HL-60 (cell line): Measurements from ENCODE around the gene ZNF385D.
A peak's percentile ranks its signal among the peaks of the same experiment; 100 is the strongest.

Experiments
- DNase-seq, 2 experiments: peaks; one replicate each; pipeline ENCODE4 v3.0.0-alpha.2; 2010 to 2020; ENCODE audit warnings: low read depth in 1 of 2, low spot score in 1 of 2
- H3K27ac ChIP-seq: fragments of 250-450 bp; sonication (Bioruptor Pico); replicated peaks from 2 replicates; pipeline ENCODE4 v1.5.1; 2020; ENCODE audit warnings: mild to moderate bottlenecking, moderate library complexity
- H3K27me3 ChIP-seq: fragments of 250-450 bp; sonication (Bioruptor Pico); 2 replicates; pipeline ENCODE4 v1.5.1; 2021; ENCODE audit warnings: mild to moderate bottlenecking, moderate library complexity; ENCODE audit not compliant: insufficient read depth, poor library complexity, severe bottlenecking
- H3K4me3 ChIP-seq: replicated peaks from 2 replicates; pipeline ENCODE4 v1.5.1; 2011; ENCODE audit warnings: mild to moderate bottlenecking, control low read depth, low read length; ENCODE audit not compliant: insufficient read depth
- GABPA ChIP-seq: IDR thresholded peaks from 2 replicates; pipeline ENCODE4 v1.6.1; 2012; ENCODE audit warnings: low read depth
- POLR2AphosphoS5 ChIP-seq: IDR thresholded peaks from 2 replicates; pipeline ENCODE4 v1.6.1; 2012; ENCODE audit warnings: low read depth
- REST ChIP-seq: IDR thresholded peaks from 2 replicates; pipeline ENCODE4 v1.6.1; 2012; ENCODE audit warnings: low read depth; ENCODE audit not compliant: insufficient replicate concordance
- SPI1 ChIP-seq: IDR thresholded peaks from 2 replicates; pipeline ENCODE4 v1.6.1; 2012; ENCODE audit warnings: low read depth, mild to moderate bottlenecking, borderline replicate concordance
- TF ChIP-seq, protein P1 (sequence below): IDR thresholded peaks from one replicate; pipeline ENCODE4 v1.5.1; 2011; ENCODE audit warnings: low read length, control low read depth, inconsistent platforms; ENCODE audit not compliant: insufficient read depth

Gene ZNF385D

DNA sequence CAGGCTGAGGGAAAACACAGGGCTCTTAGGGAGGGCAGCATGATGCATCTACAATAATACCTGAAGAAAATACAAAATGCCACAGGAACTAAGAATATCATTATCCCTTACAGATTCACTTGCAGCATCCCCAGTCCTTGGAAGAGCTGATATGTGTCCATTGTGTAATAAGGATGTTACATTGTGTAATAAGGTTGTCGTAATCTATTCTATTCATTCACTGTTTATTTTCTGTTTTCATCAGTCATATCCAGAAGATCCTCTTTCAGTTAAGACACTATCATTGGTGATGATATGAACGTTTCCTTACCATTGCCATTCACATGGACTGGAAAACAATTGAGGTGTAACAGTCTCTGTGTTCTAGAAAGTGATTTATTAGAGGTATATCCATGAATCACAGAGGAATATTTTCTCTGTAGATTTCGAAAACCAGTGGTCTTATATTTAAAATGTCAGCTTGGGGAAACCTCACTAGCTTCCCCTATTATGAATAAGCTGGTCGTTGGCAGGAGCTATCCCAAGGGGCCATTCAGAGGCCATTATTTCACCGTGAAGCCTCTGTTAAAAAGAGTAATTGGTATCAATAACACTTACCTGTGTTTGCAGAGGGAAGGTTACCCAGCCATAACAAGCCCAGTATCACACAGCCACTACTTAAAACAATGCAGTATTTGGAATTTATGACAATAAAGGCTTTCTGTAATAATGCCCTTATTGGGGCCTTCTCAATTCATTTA, 241.1 kb downstream of the ZNF385D start:
- peak in 1 of 2 experiments; percentile 42 for DNase-seq
- Histone ChIP-seq H3K27me3 (no peaks in the 10 kb centered on the region), H3K4me3 (no peak overlapping the region), H3K27ac (no peak overlapping the region)
- no peak for TF ChIP-seq REST
- TF ChIP-seq SPI1, result no peak
- TF ChIP-seq, protein P1, sequence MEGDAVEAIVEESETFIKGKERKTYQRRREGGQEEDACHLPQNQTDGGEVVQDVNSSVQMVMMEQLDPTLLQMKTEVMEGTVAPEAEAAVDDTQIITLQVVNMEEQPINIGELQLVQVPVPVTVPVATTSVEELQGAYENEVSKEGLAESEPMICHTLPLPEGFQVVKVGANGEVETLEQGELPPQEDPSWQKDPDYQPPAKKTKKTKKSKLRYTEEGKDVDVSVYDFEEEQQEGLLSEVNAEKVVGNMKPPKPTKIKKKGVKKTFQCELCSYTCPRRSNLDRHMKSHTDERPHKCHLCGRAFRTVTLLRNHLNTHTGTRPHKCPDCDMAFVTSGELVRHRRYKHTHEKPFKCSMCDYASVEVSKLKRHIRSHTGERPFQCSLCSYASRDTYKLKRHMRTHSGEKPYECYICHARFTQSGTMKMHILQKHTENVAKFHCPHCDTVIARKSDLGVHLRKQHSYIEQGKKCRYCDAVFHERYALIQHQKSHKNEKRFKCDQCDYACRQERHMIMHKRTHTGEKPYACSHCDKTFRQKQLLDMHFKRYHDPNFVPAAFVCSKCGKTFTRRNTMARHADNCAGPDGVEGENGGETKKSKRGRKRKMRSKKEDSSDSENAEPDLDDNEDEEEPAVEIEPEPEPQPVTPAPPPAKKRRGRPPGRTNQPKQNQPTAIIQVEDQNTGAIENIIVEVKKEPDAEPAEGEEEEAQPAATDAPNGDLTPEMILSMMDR, result no peak
- TF ChIP-seq POLR2AphosphoS5, result no peak
- no peak for TF ChIP-seq GABPA

DNA sequence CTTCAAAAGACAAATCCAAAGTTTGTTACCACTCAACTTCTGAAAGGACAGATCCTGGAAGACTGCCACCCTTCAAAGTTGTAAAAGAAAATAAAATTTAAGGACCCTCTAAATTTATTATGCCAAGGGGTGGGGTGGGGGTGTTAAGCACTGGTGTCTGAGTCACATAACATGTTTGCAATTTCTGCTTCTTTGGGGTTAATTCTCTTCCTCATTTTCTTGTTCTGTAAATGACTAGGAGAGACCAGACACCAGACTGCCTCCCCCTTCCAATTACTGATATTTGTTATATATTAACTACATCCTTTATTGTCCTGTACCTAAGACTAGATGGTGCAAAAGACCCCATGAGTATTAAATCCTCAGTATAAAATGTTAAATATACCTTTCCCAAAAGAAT, 242.8 kb downstream of the ZNF385D start:
- TF ChIP-seq SPI1 (peak; percentile 89), REST (no peak)
- peak overlapping the region; percentile 4; the same call in 1 of the 2 replicates for H3K27ac ChIP-seq
- DNase-seq, result peak in 1 of 2 experiments; percentile 26
- H3K27me3 ChIP-seq, result peaks cover 2% of the 10 kb centered on the region
- no peak overlapping the region for H3K4me3 ChIP-seq

DNA sequence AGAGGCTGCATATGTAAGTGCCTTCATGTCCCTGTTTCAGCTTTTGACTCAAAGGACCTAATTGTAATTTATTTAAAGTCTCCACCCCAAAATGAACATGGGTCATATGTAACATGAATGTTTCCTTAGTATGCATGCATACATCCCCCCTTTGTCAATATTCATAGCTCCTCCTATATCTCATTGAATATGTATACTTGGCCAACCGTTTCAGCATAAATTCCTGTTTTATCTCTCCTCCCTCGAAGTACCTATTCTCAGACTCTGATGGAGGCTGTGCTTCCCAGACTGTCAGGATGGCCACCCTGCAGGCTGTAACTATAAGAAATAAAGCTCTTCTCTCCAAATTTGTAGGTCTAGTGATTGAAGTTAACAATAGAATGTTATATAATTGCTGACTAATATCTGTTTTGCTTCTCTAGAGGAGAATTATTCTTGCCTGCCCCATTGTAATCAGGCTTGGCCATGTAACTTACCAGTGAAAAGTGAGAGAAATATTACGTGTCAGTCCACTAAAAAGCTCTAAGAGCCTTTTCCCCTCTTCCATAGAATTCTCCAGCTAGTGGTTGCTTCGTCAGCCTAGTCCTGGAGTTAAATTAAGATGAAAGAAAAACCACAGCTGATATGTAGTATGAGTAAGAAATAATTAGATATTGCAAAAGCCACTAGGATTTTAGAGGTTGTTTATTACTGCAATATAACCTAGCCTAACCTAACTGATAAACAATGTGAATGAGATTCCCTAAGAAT, 245.1 kb downstream of the ZNF385D start:
- H3K4me3 ChIP-seq, result no peak overlapping the region
- no peak overlapping the region for H3K27ac ChIP-seq
- H3K27me3 ChIP-seq, result peaks cover 2% of the 10 kb centered on the region
- DNase-seq, result no peak
- no peak for TF ChIP-seq SPI1
- no peak for TF ChIP-seq GABPA
- TF ChIP-seq, protein P1, result no peak
- TF ChIP-seq POLR2AphosphoS5, result no peak
- no peak for TF ChIP-seq REST
